Stimulated activated CD8-positive, alpha-beta memory T cell treated with anti-CD3 and anti-CD28 coated beads, Interleukin-7, amount 100 ng/mL, for 1 hour (primary cell): ENCODE measurements around the gene NOX3.
"Not testable (repeated sequence)": the region's sequence is repeated elsewhere in the genome, so short reads cannot be mapped to it uniquely, and the experiment has no call there.

Source experiments
- DNase-seq, 2 donors: peaks; one replicate each; pipeline ENCODE4 v3.0.0-alpha.2; 2020; ENCODE audit warnings: low read depth in 2 of 2

The NOX3 gene, protein sequence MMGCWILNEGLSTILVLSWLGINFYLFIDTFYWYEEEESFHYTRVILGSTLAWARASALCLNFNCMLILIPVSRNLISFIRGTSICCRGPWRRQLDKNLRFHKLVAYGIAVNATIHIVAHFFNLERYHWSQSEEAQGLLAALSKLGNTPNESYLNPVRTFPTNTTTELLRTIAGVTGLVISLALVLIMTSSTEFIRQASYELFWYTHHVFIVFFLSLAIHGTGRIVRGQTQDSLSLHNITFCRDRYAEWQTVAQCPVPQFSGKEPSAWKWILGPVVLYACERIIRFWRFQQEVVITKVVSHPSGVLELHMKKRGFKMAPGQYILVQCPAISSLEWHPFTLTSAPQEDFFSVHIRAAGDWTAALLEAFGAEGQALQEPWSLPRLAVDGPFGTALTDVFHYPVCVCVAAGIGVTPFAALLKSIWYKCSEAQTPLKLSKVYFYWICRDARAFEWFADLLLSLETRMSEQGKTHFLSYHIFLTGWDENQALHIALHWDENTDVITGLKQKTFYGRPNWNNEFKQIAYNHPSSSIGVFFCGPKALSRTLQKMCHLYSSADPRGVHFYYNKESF

GRCh38 chr6:155455766-155456165, at the start of gene NOX3:
TSS of gene NOX3 (minus strand) at chr6:155455839. CDS start at chr6:155455800, 39 bp downstream.
- DNase-seq, result no peak

- no peak for DNase-seq
These were observed 49.4 kb upstream of the NOX3 start for GRCh38 chr6:155504848-155505607.

DNA sequence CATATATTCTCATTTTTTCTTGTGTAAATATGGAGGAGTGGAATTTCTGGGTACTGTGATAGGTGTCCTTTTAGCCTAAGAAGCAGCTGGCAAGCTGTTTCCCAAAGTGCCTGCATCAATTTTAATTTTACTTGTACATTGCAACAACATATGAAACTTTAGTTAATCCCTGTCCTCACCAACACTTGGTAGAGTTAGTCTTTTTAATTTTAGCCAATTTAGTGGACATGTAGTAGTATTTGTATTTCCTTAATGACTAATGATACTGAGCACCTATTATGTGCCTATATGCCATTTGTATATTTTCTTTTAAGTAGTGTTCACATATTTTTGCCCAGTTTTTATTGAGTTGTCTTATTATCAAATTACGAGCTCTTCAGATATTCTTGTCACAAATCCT, 46.8 kb upstream of the NOX3 start:
- no peak for DNase-seq

DNA sequence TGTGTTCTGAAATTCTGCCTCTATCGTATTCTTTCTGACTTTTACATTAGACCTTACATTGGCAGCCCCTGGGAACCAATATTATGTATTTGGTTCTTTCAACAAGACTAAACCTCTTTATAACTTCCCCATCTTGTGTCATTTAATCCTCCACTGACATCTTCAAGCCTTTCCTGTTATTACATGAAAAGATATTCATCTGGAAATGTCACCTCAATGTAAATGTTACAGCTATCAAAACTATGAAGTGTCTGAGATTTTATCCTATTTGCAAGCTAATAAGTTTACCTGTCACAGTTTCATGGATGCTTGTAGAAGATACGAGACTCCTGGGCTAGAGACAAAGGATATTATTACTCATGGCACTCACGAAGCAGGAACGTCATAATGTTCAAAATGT, 43.9 kb upstream of the NOX3 start:
- DNase-seq, result no peak

- no peak for DNase-seq
These were observed 42.7 kb upstream of the NOX3 start for GRCh38 chr6:155498370-155498769.

DNA sequence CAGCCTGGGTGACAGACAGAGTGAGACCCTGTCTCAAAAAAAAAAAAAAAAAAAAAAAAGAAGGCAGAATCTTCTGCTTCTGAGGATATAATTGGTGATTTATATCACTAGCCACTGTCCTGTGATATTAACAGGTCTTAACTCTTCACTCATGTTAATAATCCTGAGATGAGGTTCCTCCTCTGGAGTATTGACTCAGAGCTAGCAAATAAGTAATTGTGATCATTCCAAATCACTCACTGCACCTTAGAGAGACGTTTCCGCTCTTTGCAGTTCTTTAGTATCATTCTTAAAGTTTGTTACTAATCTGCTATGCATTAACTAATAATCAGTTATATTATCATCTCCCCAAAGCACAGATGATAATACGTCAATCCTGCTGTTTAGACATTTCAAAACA, 41.6 kb upstream of the NOX3 start:
- no peak for DNase-seq

GRCh38 chr6:155495011-155495768, 39.6 kb upstream of the NOX3 start:
- no peak for DNase-seq

GRCh38 chr6:155493694-155494143, 38.1 kb upstream of the NOX3 start:
- DNase-seq, result no peak

DNA sequence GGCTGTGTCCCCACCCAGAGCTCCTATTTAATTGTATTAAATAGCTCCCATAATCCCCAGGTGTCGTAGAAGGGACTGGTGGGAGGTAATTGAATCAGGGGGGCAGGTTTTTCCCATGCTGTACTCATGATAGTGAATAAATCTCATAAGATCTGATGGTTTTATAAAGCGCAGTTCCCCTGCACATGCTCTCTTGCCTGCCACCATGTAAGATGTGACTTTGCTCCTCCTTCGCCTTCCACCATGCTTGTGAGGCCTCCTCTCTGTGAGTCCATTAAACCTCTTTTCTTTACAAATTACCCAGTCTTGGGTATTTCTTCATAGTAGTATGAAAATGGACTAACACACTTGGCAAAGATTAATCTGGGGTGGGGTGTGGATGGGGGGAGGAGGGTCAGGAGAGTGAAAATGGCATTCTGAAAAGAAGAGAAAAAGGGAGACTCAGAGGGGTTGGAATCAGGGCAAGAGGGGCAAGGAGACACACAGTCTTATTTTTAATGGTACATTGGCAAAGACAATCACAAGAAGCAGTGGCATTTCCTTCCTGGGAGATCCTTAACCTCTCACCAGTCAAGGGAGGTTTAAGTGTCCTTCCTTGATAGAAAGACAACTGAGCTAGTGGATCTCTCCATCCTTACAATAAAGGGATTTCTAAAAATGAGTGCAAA, 37.5 kb upstream of the NOX3 start:
- no peak for DNase-seq

GRCh38 chr6:155492061-155492735, 36.6 kb upstream of the NOX3 start:
- DNase-seq, result no peak

DNA sequence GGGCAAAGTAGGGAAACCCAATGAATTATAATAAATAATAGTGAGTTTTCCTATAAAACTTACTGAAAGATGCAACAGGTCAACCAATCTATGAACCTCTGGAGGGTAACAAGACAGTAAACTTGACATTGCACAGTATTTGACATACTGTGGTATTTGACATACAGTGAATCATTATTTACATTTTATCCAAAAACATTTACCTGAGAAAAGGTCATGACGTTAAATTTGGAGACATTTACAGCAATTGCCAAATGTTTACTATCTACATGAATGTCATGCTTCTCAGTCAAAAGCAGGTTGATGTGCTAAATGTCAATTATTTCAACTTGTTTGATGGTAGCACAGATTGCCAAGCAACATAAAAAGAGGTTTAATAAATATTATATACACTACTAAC, 35.8 kb upstream of the NOX3 start:
- DNase-seq, result no peak

- not testable (repeated sequence) for DNase-seq
These were observed 32.6 kb upstream of the NOX3 start for GRCh38 chr6:155488197-155488596.

GRCh38 chr6:155487371-155488130, 31.9 kb upstream of the NOX3 start:
- DNase-seq, result no peak

GRCh38 chr6:155486721-155487294, 31.2 kb upstream of the NOX3 start:
- DNase-seq, result no peak

- no peak for DNase-seq
These were observed 30.1 kb upstream of the NOX3 start for GRCh38 chr6:155485756-155486155.

DNA sequence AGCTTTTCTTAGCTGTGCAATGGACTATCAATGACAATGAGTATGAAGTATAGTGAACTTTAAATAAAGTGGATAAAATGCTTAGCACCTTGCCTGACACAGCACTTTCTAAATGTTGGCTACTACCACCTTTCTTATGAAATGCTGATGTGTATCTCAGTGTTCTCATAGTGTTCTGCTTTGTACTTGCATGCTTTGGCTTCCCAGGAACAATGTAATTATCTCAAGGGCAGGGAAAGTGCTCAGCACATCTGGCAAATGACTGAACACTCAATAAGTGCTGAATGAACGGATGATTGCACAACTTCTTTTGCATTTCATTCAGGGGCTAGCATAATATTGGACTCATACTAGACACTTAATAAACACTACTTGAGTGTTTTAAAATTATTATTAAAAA, 28.2 kb upstream of the NOX3 start:
- DNase-seq, result no peak

GRCh38 chr6:155481215-155481614, 25.6 kb upstream of the NOX3 start:
- no peak for DNase-seq

DNA sequence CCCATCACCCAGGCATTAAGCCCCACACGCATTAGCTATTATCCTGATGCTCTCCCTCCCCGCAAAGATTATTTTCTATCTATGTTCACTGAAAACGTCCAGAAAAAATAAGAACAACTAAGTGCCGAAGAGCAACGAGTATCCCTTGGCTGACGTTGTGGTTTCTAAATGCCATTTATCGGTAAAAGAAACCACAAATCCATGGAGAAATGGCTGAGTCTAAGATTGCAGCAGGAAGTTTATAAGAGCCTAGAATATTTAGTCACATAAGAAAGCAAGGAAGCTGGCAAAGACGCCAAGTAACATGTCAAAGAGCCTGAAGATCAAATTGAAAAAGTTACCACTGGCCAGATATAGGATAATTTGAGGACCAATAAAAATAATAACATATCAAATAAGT, 18.1 kb upstream of the NOX3 start:
- no peak for DNase-seq

DNA sequence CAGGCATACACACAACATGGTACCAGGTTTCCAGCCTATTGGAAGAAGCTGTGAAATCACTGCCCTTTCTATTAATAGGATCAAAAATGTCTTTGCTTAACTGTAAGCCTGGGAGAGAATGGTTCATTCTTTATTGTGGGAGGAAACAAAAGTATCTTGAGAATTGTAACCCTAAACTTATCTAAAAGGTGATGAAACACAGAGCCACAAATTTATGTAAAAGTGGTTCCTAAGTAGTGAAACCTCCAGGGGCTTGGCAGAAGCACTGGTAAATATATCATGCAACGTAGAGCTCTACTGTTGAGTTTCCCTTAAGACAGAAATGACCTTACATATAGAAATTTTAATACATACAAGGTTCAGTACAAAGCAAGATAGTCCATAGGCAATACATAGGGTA, 17.2 kb upstream of the NOX3 start:
- DNase-seq, result no peak
